Thyroid gland (tissue), 4 donors: ENCODE data around the gene GDPD3.

ENCODE experiments used
- POLR2A ChIP-seq, 2 donors: fragments of 450-650 bp; IDR thresholded peaks; one replicate each; pipeline ENCODE4 v1.6.1; 2017; ENCODE audit warnings: antibody characterized with exemption in 2 of 2, mild to moderate bottlenecking in 2 of 2, moderate library complexity in 1 of 2
- TF ChIP-seq, protein P1 (sequence below), 6 experiments: fragments of 200-600 bp in 3 of 6; fragments of 450-650 bp in 3 of 6; sonication (generic) in 3 of 6; IDR thresholded peaks; one replicate each; pipeline ENCODE4 v1.5.1; 2016 to 2019; ENCODE audit warnings: antibody characterized with exemption in 6 of 6, mild to moderate bottlenecking in 2 of 6, inconsistent platforms in 1 of 6, moderate library complexity in 1 of 6

DNA sequence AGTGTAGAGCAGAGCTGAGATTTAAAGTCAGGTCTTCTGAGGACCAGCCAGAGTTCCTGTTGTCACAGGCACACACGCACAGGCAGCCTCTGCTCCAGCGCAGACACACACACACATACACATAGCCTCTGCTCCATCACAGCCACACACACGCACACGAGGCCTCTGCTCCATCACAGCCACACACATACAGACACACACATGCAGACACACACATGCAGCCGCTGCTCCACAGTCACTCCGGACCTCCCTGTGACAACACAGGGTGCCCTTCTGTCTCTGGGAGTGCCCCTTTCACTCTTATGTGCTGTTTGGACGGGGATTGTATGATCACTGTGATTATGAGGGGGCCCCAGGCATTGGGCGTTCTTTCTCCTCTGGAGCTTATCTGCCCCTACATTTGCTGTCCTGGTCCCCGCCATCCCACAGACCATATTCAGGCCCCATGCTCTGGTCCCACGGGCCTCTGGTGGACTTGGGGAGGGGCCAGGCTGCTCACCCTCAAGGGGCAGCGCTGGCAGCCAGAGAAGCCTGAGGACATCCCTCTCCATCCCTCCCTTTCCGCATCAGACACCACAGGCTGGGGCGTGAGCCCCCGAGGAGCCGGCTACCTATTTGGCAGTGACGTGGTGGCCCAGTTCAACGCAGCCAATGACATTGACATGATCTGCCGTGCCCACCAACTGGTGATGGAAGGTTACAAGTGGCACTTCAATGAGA, 29.1 kb downstream of the GDPD3 start:
- TF ChIP-seq, protein P1, sequence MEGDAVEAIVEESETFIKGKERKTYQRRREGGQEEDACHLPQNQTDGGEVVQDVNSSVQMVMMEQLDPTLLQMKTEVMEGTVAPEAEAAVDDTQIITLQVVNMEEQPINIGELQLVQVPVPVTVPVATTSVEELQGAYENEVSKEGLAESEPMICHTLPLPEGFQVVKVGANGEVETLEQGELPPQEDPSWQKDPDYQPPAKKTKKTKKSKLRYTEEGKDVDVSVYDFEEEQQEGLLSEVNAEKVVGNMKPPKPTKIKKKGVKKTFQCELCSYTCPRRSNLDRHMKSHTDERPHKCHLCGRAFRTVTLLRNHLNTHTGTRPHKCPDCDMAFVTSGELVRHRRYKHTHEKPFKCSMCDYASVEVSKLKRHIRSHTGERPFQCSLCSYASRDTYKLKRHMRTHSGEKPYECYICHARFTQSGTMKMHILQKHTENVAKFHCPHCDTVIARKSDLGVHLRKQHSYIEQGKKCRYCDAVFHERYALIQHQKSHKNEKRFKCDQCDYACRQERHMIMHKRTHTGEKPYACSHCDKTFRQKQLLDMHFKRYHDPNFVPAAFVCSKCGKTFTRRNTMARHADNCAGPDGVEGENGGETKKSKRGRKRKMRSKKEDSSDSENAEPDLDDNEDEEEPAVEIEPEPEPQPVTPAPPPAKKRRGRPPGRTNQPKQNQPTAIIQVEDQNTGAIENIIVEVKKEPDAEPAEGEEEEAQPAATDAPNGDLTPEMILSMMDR (IDR thresholded peaks at IDR 0.05), result no peak
- TF ChIP-seq POLR2A (IDR thresholded peaks at IDR 0.05), result no peak
